PFSK-1 (cell line): Measurements from ENCODE around the gene ZNF783.

ENCODE experiments used
- FOXP2 ChIP-seq: optimal IDR thresholded peaks from 2 replicates; pipeline ENCODE3; 2011; ENCODE audit warnings: borderline replicate concordance, control low read depth, inconsistent platforms; ENCODE audit not compliant: insufficient read depth; ENCODE audit errors: extremely low read length, extremely low read depth
- POLR2AphosphoS5 ChIP-seq: IDR thresholded peaks from 2 replicates; pipeline ENCODE4 v1.6.1; 2012; ENCODE audit warnings: low read depth, mild to moderate bottlenecking, control low read depth, low read length, moderate library complexity
- SIN3A ChIP-seq: IDR thresholded peaks from 2 replicates; pipeline ENCODE4 v1.6.1; 2012; ENCODE audit warnings: mild to moderate bottlenecking, low read length, moderate library complexity, borderline replicate concordance; ENCODE audit not compliant: insufficient read depth
- TAF1 ChIP-seq: IDR thresholded peaks from 2 replicates; pipeline ENCODE4 v1.6.1; 2012; ENCODE audit warnings: low read length, control low read depth, borderline replicate concordance; ENCODE audit not compliant: insufficient read depth
- TF ChIP-seq, protein P1 (sequence below), 2 experiments: IDR thresholded peaks; 2 replicates each; pipeline versions ENCODE4 v1.6.1 to v1.8.0; 2011 to 2012; ENCODE audit warnings: low read depth in 2 of 2, low read length in 2 of 2, control low read depth in 1 of 2, inconsistent platforms in 1 of 2, mild to moderate bottlenecking in 1 of 2, moderate library complexity in 1 of 2; ENCODE audit not compliant: insufficient read depth in 1 of 2

The ZNF783 gene

DNA sequence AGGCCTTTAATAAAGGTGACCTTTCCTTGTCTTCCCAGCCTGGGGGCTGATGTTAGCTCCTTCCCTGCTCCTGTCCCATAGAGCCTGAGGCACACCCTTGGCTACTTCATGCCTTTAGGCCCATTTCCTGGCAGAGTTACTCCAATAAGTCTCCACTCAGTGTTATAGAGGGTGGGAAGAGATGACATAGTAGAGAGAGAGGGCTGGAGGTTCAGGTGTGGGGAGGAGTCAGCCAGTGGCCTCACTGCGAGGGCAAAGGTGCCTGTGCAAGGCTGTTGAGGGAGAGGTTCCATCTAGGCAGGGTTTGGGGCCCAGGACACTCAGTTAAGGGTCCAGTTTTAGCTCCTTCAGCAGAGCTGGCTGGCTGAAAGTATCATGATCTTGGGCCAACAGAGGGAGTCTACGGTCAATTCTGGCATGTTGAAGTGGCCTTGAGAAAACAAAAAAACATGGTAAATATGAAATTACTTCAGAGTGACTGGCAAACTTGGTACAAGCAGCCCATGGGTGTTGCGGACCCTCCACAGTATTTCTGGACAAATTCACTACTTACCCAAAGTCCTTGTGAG lies 67.9 kb downstream of the ZNF783 start:
- TF ChIP-seq, protein P1, sequence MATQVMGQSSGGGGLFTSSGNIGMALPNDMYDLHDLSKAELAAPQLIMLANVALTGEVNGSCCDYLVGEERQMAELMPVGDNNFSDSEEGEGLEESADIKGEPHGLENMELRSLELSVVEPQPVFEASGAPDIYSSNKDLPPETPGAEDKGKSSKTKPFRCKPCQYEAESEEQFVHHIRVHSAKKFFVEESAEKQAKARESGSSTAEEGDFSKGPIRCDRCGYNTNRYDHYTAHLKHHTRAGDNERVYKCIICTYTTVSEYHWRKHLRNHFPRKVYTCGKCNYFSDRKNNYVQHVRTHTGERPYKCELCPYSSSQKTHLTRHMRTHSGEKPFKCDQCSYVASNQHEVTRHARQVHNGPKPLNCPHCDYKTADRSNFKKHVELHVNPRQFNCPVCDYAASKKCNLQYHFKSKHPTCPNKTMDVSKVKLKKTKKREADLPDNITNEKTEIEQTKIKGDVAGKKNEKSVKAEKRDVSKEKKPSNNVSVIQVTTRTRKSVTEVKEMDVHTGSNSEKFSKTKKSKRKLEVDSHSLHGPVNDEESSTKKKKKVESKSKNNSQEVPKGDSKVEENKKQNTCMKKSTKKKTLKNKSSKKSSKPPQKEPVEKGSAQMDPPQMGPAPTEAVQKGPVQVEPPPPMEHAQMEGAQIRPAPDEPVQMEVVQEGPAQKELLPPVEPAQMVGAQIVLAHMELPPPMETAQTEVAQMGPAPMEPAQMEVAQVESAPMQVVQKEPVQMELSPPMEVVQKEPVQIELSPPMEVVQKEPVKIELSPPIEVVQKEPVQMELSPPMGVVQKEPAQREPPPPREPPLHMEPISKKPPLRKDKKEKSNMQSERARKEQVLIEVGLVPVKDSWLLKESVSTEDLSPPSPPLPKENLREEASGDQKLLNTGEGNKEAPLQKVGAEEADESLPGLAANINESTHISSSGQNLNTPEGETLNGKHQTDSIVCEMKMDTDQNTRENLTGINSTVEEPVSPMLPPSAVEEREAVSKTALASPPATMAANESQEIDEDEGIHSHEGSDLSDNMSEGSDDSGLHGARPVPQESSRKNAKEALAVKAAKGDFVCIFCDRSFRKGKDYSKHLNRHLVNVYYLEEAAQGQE (IDR thresholded peaks at IDR 0.05; ENCODE audit: insufficient read depth in 1 of 2, low read depth in 2 of 2, low read length in 2 of 2) = no peak
- no peak for TF ChIP-seq SIN3A
- TF ChIP-seq FOXP2 = no peak
- no peak for TF ChIP-seq POLR2AphosphoS5
- no peak for TF ChIP-seq TAF1

DNA sequence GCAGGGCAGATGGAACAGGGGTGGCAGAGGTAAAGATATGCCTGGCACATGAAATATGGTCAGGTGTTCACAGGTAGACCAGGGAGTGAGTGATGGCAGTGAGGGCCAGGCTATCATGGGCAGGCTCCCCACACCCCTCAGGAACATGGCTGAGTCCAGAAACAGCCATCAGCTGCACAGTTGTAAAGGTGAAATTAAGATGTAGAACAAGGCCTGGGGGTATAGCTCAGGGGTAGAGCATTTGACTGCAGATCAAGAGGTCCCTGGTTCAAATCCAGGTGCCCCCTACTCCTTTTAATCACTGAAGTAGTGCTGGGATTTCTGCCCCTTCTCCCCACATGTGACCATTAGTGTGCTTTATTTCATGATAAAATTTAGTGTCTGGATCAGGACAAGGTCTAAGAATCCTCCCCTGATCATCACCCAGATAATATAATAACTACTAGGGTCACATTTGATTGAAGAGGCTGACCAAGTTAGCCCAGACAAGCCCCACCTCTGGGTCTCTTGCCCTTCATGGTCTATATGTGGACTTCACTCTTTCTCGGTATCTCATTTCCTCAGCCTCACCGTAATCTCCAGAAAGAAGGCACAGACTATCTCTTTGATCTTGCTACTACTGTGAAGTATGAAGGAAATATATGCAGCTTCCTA lies 69.0 kb downstream of the ZNF783 start:
- TF ChIP-seq FOXP2 (no peak), POLR2AphosphoS5 (no peak), TAF1 (no peak), SIN3A (no peak)
- TF ChIP-seq, protein P1 (IDR thresholded peaks at IDR 0.05; ENCODE audit: insufficient read depth in 1 of 2, low read depth in 2 of 2, low read length in 2 of 2) = no peak

DNA sequence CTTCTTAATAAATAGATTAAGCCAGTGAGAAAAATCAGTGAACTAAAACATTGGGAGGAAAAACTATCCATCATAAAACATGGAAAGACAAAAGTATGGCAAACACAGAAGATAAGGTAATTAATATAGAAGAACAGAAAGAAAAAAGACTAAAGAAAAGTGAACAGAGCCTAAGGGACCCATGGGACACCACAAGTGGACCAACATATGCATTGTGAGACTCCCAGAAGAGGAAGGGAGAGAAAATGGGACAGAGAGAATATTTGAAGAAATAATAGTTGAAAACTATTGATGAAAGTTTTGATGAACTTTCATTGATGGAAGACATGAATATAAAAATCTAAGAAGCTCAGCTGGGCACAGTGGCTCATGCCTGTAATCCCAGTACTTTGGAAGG lies 71.3 kb downstream of the ZNF783 start:
- TF ChIP-seq TAF1 = no peak
- TF ChIP-seq, protein P1 (IDR thresholded peaks at IDR 0.05; ENCODE audit: insufficient read depth in 1 of 2, low read depth in 2 of 2, low read length in 2 of 2) = no peak

DNA sequence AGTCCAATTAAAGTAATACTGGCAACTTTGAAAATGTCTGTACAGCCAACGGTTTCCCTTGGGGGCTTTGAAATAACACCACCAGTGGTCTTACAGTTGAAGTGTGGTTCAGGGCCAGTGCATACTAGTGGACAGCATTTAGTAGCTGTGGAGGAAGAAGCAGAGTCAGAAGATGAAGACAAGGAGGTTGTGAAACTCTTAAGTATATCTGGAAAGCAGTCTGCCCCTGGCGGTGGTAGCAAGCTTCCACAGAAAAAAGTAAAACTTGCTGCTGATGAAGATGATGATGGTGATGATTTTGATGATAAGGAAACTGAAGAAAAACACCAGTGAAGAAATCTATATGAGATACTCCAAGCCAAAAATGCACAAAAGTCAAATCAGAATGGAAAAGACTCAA lies 72.2 kb downstream of the ZNF783 start:
- TF ChIP-seq SIN3A (no peak), TAF1 (no peak), FOXP2 (no peak), POLR2AphosphoS5 (no peak)
- TF ChIP-seq, protein P1 (IDR thresholded peaks at IDR 0.05; ENCODE audit: insufficient read depth in 1 of 2, low read depth in 2 of 2, low read length in 2 of 2) = no peak
